BLaER1 (cell line): Measurements from ENCODE around the gene KLF4.

Source experiments
- H3K27ac ChIP-seq: shearing (Covaris generic); formaldehyde crosslinking; 2 replicates; pipeline ENCODE4 v1.8.1; 2022
- H3K27me3 ChIP-seq: shearing (Covaris generic); formaldehyde crosslinking; 2 replicates; pipeline ENCODE4 v1.8.1; 2022
- H3K36me3 ChIP-seq: shearing (Covaris generic); formaldehyde crosslinking; 2 replicates; pipeline ENCODE4 v1.8.1; 2022
- H3K4me1 ChIP-seq: shearing (Covaris generic); formaldehyde crosslinking; 2 replicates; pipeline ENCODE4 v1.8.1; 2022
- H3K4me2 ChIP-seq: shearing (Covaris generic); formaldehyde crosslinking; 2 replicates; pipeline ENCODE4 v1.8.1; 2022
- H3K4me3 ChIP-seq: shearing (Covaris generic); formaldehyde crosslinking; 2 replicates; pipeline ENCODE4 v1.8.1; 2022
- H3K9ac ChIP-seq: shearing (Covaris generic); formaldehyde crosslinking; 2 replicates; pipeline ENCODE4 v1.8.1; 2022
- H3K9me3 ChIP-seq: shearing (Covaris generic); formaldehyde crosslinking; 2 replicates; pipeline ENCODE4 v1.8.1; 2022
- H4K20me1 ChIP-seq: shearing (Covaris generic); formaldehyde crosslinking; 2 replicates; pipeline ENCODE4 v1.8.1; 2022
- Cebpa-rat ChIP-seq: shearing (Covaris generic); IDR thresholded peaks from 2 replicates; pipeline ENCODE4 v1.8.1; 2022

The KLF4 gene

DNA sequence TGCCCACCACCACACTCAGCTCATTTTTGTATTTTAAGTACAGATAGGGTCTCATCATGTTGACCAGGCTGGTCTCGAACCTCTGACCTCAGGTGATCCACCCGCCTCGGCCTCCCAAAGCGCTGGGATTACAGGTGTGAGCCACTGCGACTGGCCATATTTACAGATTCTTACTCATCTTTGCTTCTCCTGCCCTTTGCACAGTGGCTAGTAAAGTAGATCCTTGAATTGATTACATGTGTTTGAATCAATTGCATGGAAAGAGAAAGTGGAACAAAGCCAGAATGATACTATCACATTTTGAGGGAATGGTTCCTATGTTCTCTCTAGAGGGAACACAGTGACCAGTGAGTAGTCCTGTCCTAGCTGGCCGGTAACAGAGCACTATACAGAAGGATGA lies 15.4 kb downstream of the KLF4 start:
- H3K9ac ChIP-seq, result no peak overlapping the region
- no peak overlapping the region for H3K27ac ChIP-seq
- H3K4me1 ChIP-seq, result no peaks in the 10 kb centered on the region
- H3K4me2 ChIP-seq, result no peak overlapping the region
- H3K36me3 ChIP-seq, result no peaks in the 10 kb centered on the region
- H3K4me3 ChIP-seq, result no peak overlapping the region
- no peaks in the 10 kb centered on the region for H3K27me3 ChIP-seq
- H3K9me3 ChIP-seq, result no peaks in the 10 kb centered on the region
- no peaks in the 10 kb centered on the region for H4K20me1 ChIP-seq
- TF ChIP-seq Cebpa-rat, result no peak

- H3K9ac ChIP-seq, result no peak overlapping the region
- H3K4me3 ChIP-seq, result no peak overlapping the region
- H4K20me1 ChIP-seq, result no peaks in the 10 kb centered on the region
- no peaks in the 10 kb centered on the region for H3K36me3 ChIP-seq
- no peak for TF ChIP-seq Cebpa-rat
- H3K27me3 ChIP-seq, result no peaks in the 10 kb centered on the region; the same call in 1 of the 2 replicates
- H3K9me3 ChIP-seq, result no peaks in the 10 kb centered on the region
- H3K4me1 ChIP-seq, result no peaks in the 10 kb centered on the region
- no peak overlapping the region for H3K4me2 ChIP-seq
- H3K27ac ChIP-seq, result no peak overlapping the region
Measured at GRCh38 chr9:107472581-107473340, 16.8 kb downstream of the KLF4 start.

DNA sequence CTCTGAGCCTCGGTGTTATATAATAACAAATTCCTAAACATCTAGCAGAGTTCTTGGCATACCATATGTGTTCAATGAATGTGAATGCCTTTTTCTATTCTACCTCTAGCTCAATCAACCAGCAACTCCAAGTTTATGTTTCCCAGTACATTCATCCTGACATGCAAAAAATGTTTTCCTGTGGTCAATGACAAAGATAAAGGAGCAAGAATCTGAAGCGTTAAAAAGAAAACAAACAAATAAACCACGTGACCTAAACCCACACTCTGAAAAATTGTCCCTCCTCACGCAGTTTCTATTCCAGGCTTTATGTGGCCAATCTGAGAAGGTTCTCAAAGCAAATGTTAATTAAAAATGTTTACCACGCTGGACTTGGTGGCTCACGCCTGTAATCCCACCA lies 18.0 kb downstream of the KLF4 start:
- Histone ChIP-seq H3K36me3 (no peaks in the 10 kb centered on the region), H4K20me1 (no peaks in the 10 kb centered on the region), H3K4me2 (no peak overlapping the region), H3K9ac (no peak overlapping the region), H3K27ac (no peak overlapping the region), H3K27me3 (peaks cover 12% of the 10 kb centered on the region), H3K9me3 (no peaks in the 10 kb centered on the region), H3K4me1 (no peaks in the 10 kb centered on the region), H3K4me3 (no peak overlapping the region)
- TF ChIP-seq Cebpa-rat, result no peak

- no peak overlapping the region for H3K4me2 ChIP-seq
- TF ChIP-seq Cebpa-rat, result no peak
- no peaks in the 10 kb centered on the region for H3K36me3 ChIP-seq
- no peak overlapping the region for H3K4me3 ChIP-seq
- H3K27me3 ChIP-seq, result peaks cover 35% of the 10 kb centered on the region
- no peaks in the 10 kb centered on the region for H3K9me3 ChIP-seq
- H4K20me1 ChIP-seq, result no peaks in the 10 kb centered on the region
- no peak overlapping the region for H3K9ac ChIP-seq
- no peak overlapping the region for H3K27ac ChIP-seq
- H3K4me1 ChIP-seq, result peaks cover 16% of the 10 kb centered on the region
Measured at GRCh38 chr9:107467416-107467815, 22.2 kb downstream of the KLF4 start.

DNA sequence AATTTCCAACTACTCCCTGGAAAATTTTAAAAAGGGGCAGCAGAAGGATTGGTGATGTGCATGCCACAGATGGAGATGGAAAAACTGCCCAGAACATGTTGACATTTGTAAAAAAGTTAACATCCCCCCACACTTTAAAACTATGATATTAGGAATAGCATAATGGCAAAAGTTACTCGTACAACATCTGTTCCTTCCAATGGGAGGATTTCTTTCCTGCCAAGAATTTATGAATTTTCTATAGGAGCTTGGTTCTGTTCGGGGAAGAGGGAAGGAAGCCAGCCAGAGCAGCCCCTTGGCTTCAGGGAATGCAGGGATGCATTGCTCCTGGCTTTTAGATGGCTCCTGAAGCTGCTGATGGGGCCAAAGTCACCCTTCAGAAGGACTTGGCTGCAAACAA lies 22.7 kb downstream of the KLF4 start:
- TF ChIP-seq Cebpa-rat, result no peak
- Histone ChIP-seq H3K36me3 (no peaks in the 10 kb centered on the region), H3K4me3 (no peak overlapping the region), H3K4me1 (peaks cover 16% of the 10 kb centered on the region), H3K27me3 (peaks cover 35% of the 10 kb centered on the region), H3K9me3 (no peaks in the 10 kb centered on the region), H4K20me1 (no peaks in the 10 kb centered on the region), H3K27ac (no peak overlapping the region), H3K9ac (no peak overlapping the region), H3K4me2 (no peak overlapping the region)

- peak overlapping the region; percentile 98 for H3K4me2 ChIP-seq
- no peak for TF ChIP-seq Cebpa-rat
- H3K27ac ChIP-seq, result no peak overlapping the region
- H3K4me3 ChIP-seq, result peak overlapping the region; percentile 72
- no peaks in the 10 kb centered on the region for H3K36me3 ChIP-seq
- peaks cover 16% of the 10 kb centered on the region for H3K4me1 ChIP-seq
- peak overlapping the region; percentile 48; the same call in 1 of the 2 replicates for H3K9ac ChIP-seq
- no peaks in the 10 kb centered on the region for H4K20me1 ChIP-seq
- peaks cover 35% of the 10 kb centered on the region for H3K27me3 ChIP-seq
- no peaks in the 10 kb centered on the region for H3K9me3 ChIP-seq
Measured at GRCh38 chr9:107465467-107466451, 23.8 kb downstream of the KLF4 start.

GRCh38 chr9:107464516-107464915 lies 25.1 kb downstream of the KLF4 start:
- Histone ChIP-seq H4K20me1 (no peaks in the 10 kb centered on the region), H3K4me2 (peak overlapping the region; percentile 98; the same call in 1 of the 2 replicates), H3K27me3 (peaks cover 35% of the 10 kb centered on the region), H3K36me3 (no peaks in the 10 kb centered on the region), H3K9me3 (no peaks in the 10 kb centered on the region), H3K4me3 (no peak overlapping the region), H3K9ac (no peak overlapping the region), H3K4me1 (peaks cover 16% of the 10 kb centered on the region), H3K27ac (no peak overlapping the region)
- no peak for TF ChIP-seq Cebpa-rat

- no peaks in the 10 kb centered on the region for H3K9me3 ChIP-seq
- no peak overlapping the region for H3K27ac ChIP-seq
- no peaks in the 10 kb centered on the region for H4K20me1 ChIP-seq
- H3K4me2 ChIP-seq, result no peak overlapping the region
- no peak for TF ChIP-seq Cebpa-rat
- no peaks in the 10 kb centered on the region for H3K36me3 ChIP-seq
- H3K27me3 ChIP-seq, result peaks cover 35% of the 10 kb centered on the region
- H3K9ac ChIP-seq, result no peak overlapping the region
- H3K4me3 ChIP-seq, result no peak overlapping the region
- H3K4me1 ChIP-seq, result peaks cover 16% of the 10 kb centered on the region
Measured at GRCh38 chr9:107462691-107463090, 26.9 kb downstream of the KLF4 start.

GRCh38 chr9:107460153-107461023 lies 29.2 kb downstream of the KLF4 start:
- Histone ChIP-seq H3K27me3 (peaks cover 12% of the 10 kb centered on the region), H3K9ac (no peak overlapping the region), H3K4me3 (no peak overlapping the region), H3K36me3 (no peaks in the 10 kb centered on the region), H3K27ac (no peak overlapping the region), H3K9me3 (no peaks in the 10 kb centered on the region), H3K4me2 (no peak overlapping the region), H3K4me1 (peaks cover 13% of the 10 kb centered on the region), H4K20me1 (no peaks in the 10 kb centered on the region)
- no peak for TF ChIP-seq Cebpa-rat
